Measurements from ENCODE around the gene THBS3.
"Not testable (repeated sequence)": the region's sequence is repeated elsewhere in the genome, so short reads cannot be mapped to it uniquely, and the experiment has no call there.

Gene THBS3

DNA sequence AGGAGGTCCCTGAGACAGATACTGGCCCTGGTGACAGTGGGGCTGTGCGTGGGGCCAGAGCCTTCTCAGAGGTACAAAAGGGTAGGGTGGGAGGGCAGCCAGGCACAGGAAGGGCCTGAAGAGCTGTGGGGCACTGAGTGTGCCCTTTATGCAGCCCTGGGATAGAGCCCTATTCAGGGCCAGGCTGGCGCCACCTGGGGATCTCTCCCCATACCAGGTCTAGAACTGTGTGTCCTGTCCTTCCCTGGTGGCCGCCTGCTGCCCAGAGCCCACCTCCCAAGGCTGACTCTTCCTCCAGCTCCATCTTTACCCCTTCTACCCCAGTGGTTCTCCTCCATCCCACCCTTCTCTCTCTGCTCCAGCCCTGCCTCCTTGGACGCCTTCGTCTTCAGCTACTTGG, 25.8 kb upstream of the THBS3 start:
- H3K27me3 ChIP-seq (ENCODE audit: control insufficient read depth, insufficient read depth, low read length); H3K36me3 ChIP-seq (ENCODE audit: control insufficient read depth, insufficient read depth, low read length); H3K9me3 ChIP-seq (ENCODE audit: control insufficient read depth, insufficient read depth, low read length); H3K27ac ChIP-seq (ENCODE audit: low read depth, low read length); H3K4me1 ChIP-seq (ENCODE audit: control insufficient read depth, insufficient read depth, low read length); H3K9ac ChIP-seq (ENCODE audit: low read depth, low read length); H3K4me3 ChIP-seq (ENCODE audit: low read depth, low read length): not testable (repeated sequence)

DNA sequence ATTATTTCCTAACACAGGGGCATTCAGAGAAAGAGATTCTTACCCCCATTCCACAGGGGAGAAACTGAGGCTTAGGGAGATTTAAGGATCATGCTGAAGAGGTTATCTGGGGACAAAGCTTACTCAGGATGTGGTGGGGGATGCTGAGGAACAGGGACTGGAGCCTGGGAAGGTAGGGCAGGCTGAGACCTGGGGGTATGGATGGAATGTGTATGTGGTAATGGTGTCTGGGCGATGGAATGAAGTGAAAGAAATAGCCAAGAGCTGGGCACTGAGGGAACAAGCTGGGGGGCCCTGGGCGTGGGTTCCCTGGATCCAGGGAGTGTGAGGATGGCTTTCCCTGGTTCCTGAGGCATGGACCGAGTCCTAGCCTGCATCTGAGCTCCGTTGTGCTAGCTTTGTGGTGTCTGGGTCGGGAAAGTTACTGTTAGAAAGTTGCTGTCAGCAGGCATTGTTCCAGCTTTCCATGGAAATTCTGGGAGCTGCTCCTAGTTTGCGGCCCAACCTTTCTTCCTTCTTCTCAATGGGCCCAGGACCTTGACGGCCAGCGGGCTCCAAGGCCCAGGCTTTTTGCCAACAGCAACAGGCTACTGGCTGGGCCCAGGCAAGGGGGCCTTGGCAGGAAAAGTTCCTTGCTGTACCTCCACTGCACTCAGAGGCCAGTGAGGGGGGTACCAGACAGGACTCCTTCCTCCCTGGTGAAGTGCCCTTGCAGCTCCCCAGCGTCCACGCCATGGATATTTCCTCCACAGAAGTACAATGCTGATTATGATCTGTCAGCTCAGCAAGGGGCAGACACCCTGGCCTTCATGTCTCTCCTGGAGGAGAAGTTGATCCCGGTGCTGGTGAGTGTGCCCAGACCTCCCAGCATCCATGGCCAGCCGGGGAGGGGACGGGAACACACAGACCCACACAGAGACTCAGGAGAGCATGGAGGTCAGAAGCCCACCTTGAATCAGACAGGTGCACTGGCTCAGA, 24.6 kb upstream of the THBS3 start:
- not testable (repeated sequence) for H3K9me3 ChIP-seq (ENCODE audit: control insufficient read depth, insufficient read depth, low read length); H3K27me3 ChIP-seq (ENCODE audit: control insufficient read depth, insufficient read depth, low read length); H3K27ac ChIP-seq (ENCODE audit: low read depth, low read length); H3K4me3 ChIP-seq (ENCODE audit: low read depth, low read length); H3K9ac ChIP-seq (ENCODE audit: low read depth, low read length); H3K4me1 ChIP-seq (ENCODE audit: control insufficient read depth, insufficient read depth, low read length); H3K36me3 ChIP-seq (ENCODE audit: control insufficient read depth, insufficient read depth, low read length)

GRCh38 chr1:155231302-155231701, 23.6 kb upstream of the THBS3 start:
- not testable (repeated sequence) for H3K9me3 ChIP-seq (ENCODE audit: control insufficient read depth, insufficient read depth, low read length); H3K4me1 ChIP-seq (ENCODE audit: control insufficient read depth, insufficient read depth, low read length); H3K9ac ChIP-seq (ENCODE audit: low read depth, low read length); H3K4me3 ChIP-seq (ENCODE audit: low read depth, low read length); H3K36me3 ChIP-seq (ENCODE audit: control insufficient read depth, insufficient read depth, low read length); H3K27me3 ChIP-seq (ENCODE audit: control insufficient read depth, insufficient read depth, low read length); H3K27ac ChIP-seq (ENCODE audit: low read depth, low read length)

- Histone ChIP-seq H3K27ac (ENCODE audit: low read depth, low read length) (peak overlapping the region; percentile 89), H3K4me3 (ENCODE audit: low read depth, low read length) (peak overlapping the region; percentile 49), H3K36me3 (ENCODE audit: control insufficient read depth, insufficient read depth, low read length) (peaks cover 4% of the 10 kb centered on the region; the same call in 1 of the 2 replicates), H3K27me3 (ENCODE audit: control insufficient read depth, insufficient read depth, low read length) (peaks cover 7% of the 10 kb centered on the region), H3K9ac (ENCODE audit: low read depth, low read length) (peak overlapping the region; percentile 48; the same call in 1 of the 2 replicates), H3K4me1 (ENCODE audit: control insufficient read depth, insufficient read depth, low read length) (peaks cover 8% of the 10 kb centered on the region), H3K9me3 (ENCODE audit: control insufficient read depth, insufficient read depth, low read length) (no peaks in the 10 kb centered on the region)
These were observed 20.4 kb upstream of the THBS3 start for GRCh38 chr1:155228096-155228427.

DNA sequence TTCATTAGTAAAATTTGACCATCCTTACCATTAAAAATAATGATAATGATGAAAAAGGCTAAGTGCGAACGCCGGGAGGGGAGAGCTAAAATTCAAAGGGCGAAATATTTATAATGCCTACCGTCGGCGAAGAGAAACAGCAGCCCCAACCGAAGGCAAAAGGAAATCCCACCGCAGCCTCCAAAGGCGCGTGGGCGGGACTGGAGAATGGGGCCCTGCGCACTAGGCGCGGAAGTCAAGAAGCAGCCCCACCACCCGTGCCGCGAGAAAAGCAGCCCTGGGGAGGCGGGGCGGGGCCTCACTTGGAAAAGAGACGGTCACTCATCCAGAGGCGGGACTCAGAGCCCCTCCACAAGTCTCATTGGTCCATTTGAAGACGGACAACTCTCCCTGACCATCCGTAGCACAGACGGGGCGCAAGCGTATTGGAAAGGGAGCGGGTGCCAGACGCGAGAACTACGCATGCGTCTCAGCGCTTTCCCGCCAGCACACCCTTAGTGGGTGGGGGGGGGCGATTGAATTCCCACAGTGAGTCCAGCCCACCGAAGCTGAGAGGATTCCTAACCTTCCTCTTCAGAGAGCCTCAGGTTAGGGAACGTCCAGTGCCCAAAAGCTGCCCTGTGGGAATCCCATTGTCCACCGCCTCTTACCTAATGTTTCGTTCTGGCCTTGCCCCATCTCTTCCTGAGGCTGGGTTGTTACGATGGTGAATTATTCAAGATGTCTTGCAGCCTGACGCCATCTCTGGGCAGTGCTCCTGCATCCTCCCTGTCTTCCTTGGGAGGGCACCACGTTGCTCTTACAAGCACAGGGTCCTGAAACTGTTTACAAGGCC, 19.8 kb upstream of the THBS3 start:
- Histone ChIP-seq H3K4me3 (ENCODE audit: low read depth, low read length) (peak overlapping the region; percentile 87), H3K4me1 (ENCODE audit: control insufficient read depth, insufficient read depth, low read length) (peaks cover 8% of the 10 kb centered on the region), H3K9ac (ENCODE audit: low read depth, low read length) (peak overlapping the region; percentile 81), H3K36me3 (ENCODE audit: control insufficient read depth, insufficient read depth, low read length) (peaks cover 4% of the 10 kb centered on the region; the same call in 1 of the 2 replicates), H3K9me3 (ENCODE audit: control insufficient read depth, insufficient read depth, low read length) (no peaks in the 10 kb centered on the region), H3K27ac (ENCODE audit: low read depth, low read length) (peak overlapping the region; percentile 89), H3K27me3 (ENCODE audit: control insufficient read depth, insufficient read depth, low read length) (peaks cover 7% of the 10 kb centered on the region)

GRCh38 chr1:155226910-155227260, 19.2 kb upstream of the THBS3 start:
- Histone ChIP-seq H3K27me3 (ENCODE audit: control insufficient read depth, insufficient read depth, low read length) (peaks cover 7% of the 10 kb centered on the region), H3K9me3 (ENCODE audit: control insufficient read depth, insufficient read depth, low read length) (no peaks in the 10 kb centered on the region), H3K36me3 (ENCODE audit: control insufficient read depth, insufficient read depth, low read length) (peaks cover 4% of the 10 kb centered on the region; the same call in 1 of the 2 replicates), H3K9ac (ENCODE audit: low read depth, low read length) (peak overlapping the region; percentile 81), H3K4me1 (ENCODE audit: control insufficient read depth, insufficient read depth, low read length) (peaks cover 8% of the 10 kb centered on the region), H3K27ac (ENCODE audit: low read depth, low read length) (peak overlapping the region; percentile 89), H3K4me3 (ENCODE audit: low read depth, low read length) (peak overlapping the region; percentile 87)

DNA sequence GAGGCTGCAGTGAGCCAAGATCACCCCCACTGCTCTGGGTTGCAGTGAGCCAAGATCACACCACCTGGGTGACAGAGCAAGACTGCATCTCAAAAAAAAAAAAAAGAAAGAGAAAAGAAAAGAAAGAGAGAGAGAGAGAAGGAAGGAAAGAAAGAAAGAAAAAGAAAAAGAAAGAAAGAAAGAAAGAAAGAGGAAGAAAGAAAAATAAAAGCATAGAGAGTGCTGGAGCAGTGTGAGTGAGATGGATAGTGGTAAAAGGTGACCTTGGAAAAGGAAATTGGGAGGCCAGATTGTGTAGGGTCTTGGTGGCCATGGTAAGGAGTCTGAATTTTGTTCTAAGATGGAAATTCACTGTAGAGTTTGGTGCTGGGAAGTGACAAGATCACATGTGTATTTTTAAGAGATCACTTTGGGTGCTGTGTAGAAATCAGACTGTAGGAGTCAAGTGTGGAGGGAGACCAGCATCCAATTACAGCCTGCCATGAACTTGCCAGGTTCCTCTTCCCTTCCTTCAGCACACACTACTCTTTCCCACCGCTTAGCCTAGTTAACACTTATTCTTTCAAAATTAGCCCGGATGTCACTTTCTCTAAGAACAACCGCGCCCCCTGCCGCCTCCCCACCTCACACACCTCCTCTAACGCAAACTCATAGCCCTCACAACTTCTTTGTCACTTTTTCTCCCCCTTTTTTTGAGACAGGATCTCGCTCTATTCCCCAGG, 18.7 kb upstream of the THBS3 start:
- Histone ChIP-seq H3K9me3 (ENCODE audit: control insufficient read depth, insufficient read depth, low read length) (no peaks in the 10 kb centered on the region), H3K27ac (ENCODE audit: low read depth, low read length) (peak overlapping the region; percentile 89), H3K4me1 (ENCODE audit: control insufficient read depth, insufficient read depth, low read length) (peaks cover 8% of the 10 kb centered on the region), H3K27me3 (ENCODE audit: control insufficient read depth, insufficient read depth, low read length) (peaks cover 7% of the 10 kb centered on the region), H3K9ac (ENCODE audit: low read depth, low read length) (peak overlapping the region; percentile 81), H3K36me3 (ENCODE audit: control insufficient read depth, insufficient read depth, low read length) (peaks cover 4% of the 10 kb centered on the region; the same call in 1 of the 2 replicates), H3K4me3 (ENCODE audit: low read depth, low read length) (peak overlapping the region; percentile 87)

GRCh38 chr1:155225404-155225759, 17.7 kb upstream of the THBS3 start:
- not testable (repeated sequence) for H3K4me1 ChIP-seq (ENCODE audit: control insufficient read depth, insufficient read depth, low read length); H3K9ac ChIP-seq (ENCODE audit: low read depth, low read length); H3K4me3 ChIP-seq (ENCODE audit: low read depth, low read length); H3K9me3 ChIP-seq (ENCODE audit: control insufficient read depth, insufficient read depth, low read length); H3K27me3 ChIP-seq (ENCODE audit: control insufficient read depth, insufficient read depth, low read length); H3K27ac ChIP-seq (ENCODE audit: low read depth, low read length); H3K36me3 ChIP-seq (ENCODE audit: control insufficient read depth, insufficient read depth, low read length)

DNA sequence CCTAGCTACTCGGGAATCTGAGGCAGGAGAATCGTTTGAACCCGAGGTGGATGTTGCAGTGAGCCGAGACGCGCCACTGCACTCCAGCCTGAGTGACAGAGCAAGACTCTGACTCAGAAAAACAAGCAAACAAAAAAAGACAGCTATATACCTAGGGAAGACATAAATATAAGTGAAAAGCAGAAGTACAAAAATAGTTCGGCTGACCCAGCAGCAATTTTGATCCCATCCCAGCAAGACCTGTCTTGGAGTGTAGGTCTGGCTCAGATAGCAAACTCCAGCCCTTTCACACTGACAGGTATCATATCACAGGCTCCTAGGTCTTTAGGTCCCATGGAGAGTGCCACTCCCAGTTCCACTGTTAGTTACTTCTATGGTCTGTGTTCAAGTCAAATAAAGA, 15.3 kb upstream of the THBS3 start:
- no peak overlapping the region for H3K27ac ChIP-seq (ENCODE audit: low read depth, low read length)
- H3K4me3 ChIP-seq (ENCODE audit: low read depth, low read length) = no peak overlapping the region

DNA sequence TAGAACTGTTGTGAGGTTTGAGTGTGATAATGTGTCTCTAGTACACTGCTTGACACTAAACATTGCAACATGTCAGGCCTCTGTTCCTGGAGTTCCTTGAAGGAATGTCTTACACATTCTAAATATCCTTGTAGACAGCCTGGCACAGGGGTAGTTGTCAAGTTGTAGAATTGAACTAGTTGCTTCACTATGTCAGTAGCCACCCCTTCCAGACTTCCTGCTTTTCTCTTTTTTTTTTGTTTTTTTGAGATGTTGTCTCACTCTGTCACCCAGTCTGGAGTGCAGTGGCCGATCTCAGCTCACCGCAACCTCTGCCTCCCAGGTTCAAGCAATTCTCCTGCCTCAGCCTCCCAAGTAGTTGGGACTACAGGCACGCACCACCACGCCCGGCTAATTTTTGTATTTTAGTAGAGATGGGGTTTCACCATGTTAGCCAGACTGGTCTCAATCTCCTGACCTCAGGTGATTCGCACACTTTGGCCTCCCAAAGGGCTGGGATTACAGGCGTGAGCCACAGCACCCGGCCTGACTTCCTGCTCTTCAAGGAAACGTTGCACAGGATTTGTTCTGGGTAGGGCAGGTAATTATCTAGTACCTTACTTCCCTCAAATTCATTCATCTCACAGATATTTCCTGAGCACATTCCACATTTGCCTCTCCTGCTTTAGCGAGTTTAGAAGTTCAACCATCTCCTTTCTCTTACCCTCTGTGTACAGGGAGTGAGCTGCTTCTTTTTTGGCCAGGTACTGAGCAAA, 12.7 kb upstream of the THBS3 start:
- not testable (repeated sequence) for H3K4me1 ChIP-seq (ENCODE audit: control insufficient read depth, insufficient read depth, low read length); H3K27ac ChIP-seq (ENCODE audit: low read depth, low read length); H3K9me3 ChIP-seq (ENCODE audit: control insufficient read depth, insufficient read depth, low read length); H3K36me3 ChIP-seq (ENCODE audit: control insufficient read depth, insufficient read depth, low read length); H3K4me3 ChIP-seq (ENCODE audit: low read depth, low read length); H3K9ac ChIP-seq (ENCODE audit: low read depth, low read length); H3K27me3 ChIP-seq (ENCODE audit: control insufficient read depth, insufficient read depth, low read length)

More for the DNA sequence above, 15.3 kb upstream of the THBS3 start:
- Histone ChIP-seq H3K4me1 (ENCODE audit: control insufficient read depth, insufficient read depth, low read length) (peaks cover 6% of the 10 kb centered on the region), H3K27me3 (ENCODE audit: control insufficient read depth, insufficient read depth, low read length) (no peaks in the 10 kb centered on the region), H3K9ac (ENCODE audit: low read depth, low read length) (no peak overlapping the region), H3K9me3 (ENCODE audit: control insufficient read depth, insufficient read depth, low read length) (no peaks in the 10 kb centered on the region), H3K36me3 (ENCODE audit: control insufficient read depth, insufficient read depth, low read length) (peaks cover 4% of the 10 kb centered on the region; the same call in 1 of the 2 replicates)

Measured in HUES48 (cell line).